ENCODE results near the gene KIAA2012. TPM values are rescaled to one million over a fixed set of nuclear protein-coding genes. Genes with fewer than 3 reads are reported as not detected.

KIAA2012 gene
- total and polyA plus RNA-seq, 3 experiments from 2014 or later = not detected

- no peaks in the 10 kb centered on the region for H3K4me1 ChIP-seq (ENCODE audit: insufficient read depth, low read length)
- H3K27ac Mint-ChIP-seq = no peak overlapping the region
- peaks cover 30% of the 10 kb centered on the region for H3K27me3 ChIP-seq (ENCODE audit: insufficient read depth, low read length, poor library complexity, severe bottlenecking)
- H3K9me3 Mint-ChIP-seq = no peaks in the 10 kb centered on the region
- peaks cover 0 to 6% (median 3%) of the 10 kb centered on the region in 3 donors for H3K4me1 Mint-ChIP-seq
- H3K36me3 ChIP-seq (ENCODE audit: insufficient read depth, low read length) = no peaks in the 10 kb centered on the region
- no peak overlapping the region for H3K4me3 ChIP-seq (ENCODE audit: low read length)
- peaks cover 0 to 4% (median 0%) of the 10 kb centered on the region in 3 donors for H3K36me3 Mint-ChIP-seq
- ChIA-PET POLR2A (interaction anchor here (0.5 kb wide), 1 partner anchor 33 kb away, joined by 3 read pairs; no protein-coding TSS in a partner anchor), CTCF (no interaction called here)
- H3K4me3 Mint-ChIP-seq = peak overlapping the region in 1 of 7 donors; percentile 46
- DNase-seq = no peak
- no peak overlapping the region for H3K27ac ChIP-seq (ENCODE audit: low read depth, low read length)
- H3K27me3 Mint-ChIP-seq = peaks cover 12 to 36% of the 10 kb centered on the region in 2 donors
- no peaks in the 10 kb centered on the region for H3K9me3 ChIP-seq (ENCODE audit: low read length)
Measured at GRCh38 chr2:202038471-202039277, 34.4 kb upstream of the KIAA2012 start.

- Mint-ChIP-seq H3K9me3 (no peaks in the 10 kb centered on the region), H3K4me1 (peaks cover 0 to 6% (median 3%) of the 10 kb centered on the region in 3 donors), H3K27me3 (peaks cover 19 to 38% of the 10 kb centered on the region in 2 donors), H3K4me3 (peak overlapping the region in 1 of 7 donors; percentile 46), H3K36me3 (peaks cover 0 to 2% (median 0%) of the 10 kb centered on the region in 3 donors), H3K27ac (no peak overlapping the region)
- Histone ChIP-seq H3K4me3 (ENCODE audit: low read length) (no peak overlapping the region), H3K4me1 (ENCODE audit: insufficient read depth, low read length) (no peaks in the 10 kb centered on the region), H3K27me3 (ENCODE audit: insufficient read depth, low read length, poor library complexity, severe bottlenecking) (peaks cover 30% of the 10 kb centered on the region), H3K27ac (ENCODE audit: low read depth, low read length) (no peak overlapping the region), H3K36me3 (ENCODE audit: insufficient read depth, low read length) (no peaks in the 10 kb centered on the region), H3K9me3 (ENCODE audit: low read length) (no peaks in the 10 kb centered on the region)
- CTCF ChIA-PET = no interaction called here
- DNase-seq = no peak
- POLR2A ChIA-PET = interaction anchor here (0.5 kb wide), 1 partner anchor 32 kb away, joined by 3 read pairs; no protein-coding TSS in a partner anchor
Measured at GRCh38 chr2:202039278-202040078, 33.6 kb upstream of the KIAA2012 start.

- no peak overlapping the region for H3K4me3 Mint-ChIP-seq
- Histone ChIP-seq H3K27me3 (ENCODE audit: insufficient read depth, low read length, poor library complexity, severe bottlenecking) (peaks cover 30% of the 10 kb centered on the region), H3K9me3 (ENCODE audit: low read length) (no peaks in the 10 kb centered on the region), H3K36me3 (ENCODE audit: insufficient read depth, low read length) (no peaks in the 10 kb centered on the region), H3K4me3 (ENCODE audit: low read length) (no peak overlapping the region), H3K27ac (ENCODE audit: low read depth, low read length) (no peak overlapping the region), H3K4me1 (ENCODE audit: insufficient read depth, low read length) (no peaks in the 10 kb centered on the region)
- ChIA-PET POLR2A (no interaction called here), CTCF (no interaction called here)
- no peaks in the 10 kb centered on the region for H3K9me3 Mint-ChIP-seq
- peaks cover 23 to 39% of the 10 kb centered on the region in 2 donors for H3K27me3 Mint-ChIP-seq
- H3K36me3 Mint-ChIP-seq = no peaks in the 10 kb centered on the region
- DNase-seq = no peak
- peaks cover 0 to 4% (median 3%) of the 10 kb centered on the region in 3 donors for H3K4me1 Mint-ChIP-seq
- H3K27ac Mint-ChIP-seq = no peak overlapping the region
Measured at GRCh38 chr2:202040079-202040844, 32.8 kb upstream of the KIAA2012 start.

GRCh38 chr2:202042444-202042843 lies 30.6 kb upstream of the KIAA2012 start:
- Histone ChIP-seq H3K27ac (ENCODE audit: low read depth, low read length) (no peak overlapping the region), H3K9me3 (ENCODE audit: low read length) (no peaks in the 10 kb centered on the region), H3K36me3 (ENCODE audit: insufficient read depth, low read length) (no peaks in the 10 kb centered on the region), H3K4me1 (ENCODE audit: insufficient read depth, low read length) (no peaks in the 10 kb centered on the region), H3K4me3 (ENCODE audit: low read length) (no peak overlapping the region), H3K27me3 (ENCODE audit: insufficient read depth, low read length, poor library complexity, severe bottlenecking) (peaks cover 14% of the 10 kb centered on the region)
- POLR2A ChIA-PET = no interaction called here
- peaks cover 41 to 45% of the 10 kb centered on the region in 2 donors for H3K27me3 Mint-ChIP-seq
- no peaks in the 10 kb centered on the region for H3K36me3 Mint-ChIP-seq
- H3K9me3 Mint-ChIP-seq = no peaks in the 10 kb centered on the region
- H3K4me1 Mint-ChIP-seq = peaks cover 0 to 4% (median 3%) of the 10 kb centered on the region in 3 donors
- no peak overlapping the region for H3K4me3 Mint-ChIP-seq
- H3K27ac Mint-ChIP-seq = no peak overlapping the region
- CTCF ChIA-PET = interaction anchor here (1.2 to 1.6 kb wide), 2 partner anchors 11 to 16 kb away, joined by 3 read pairs; no protein-coding TSS in a partner anchor
- DNase-seq = no peak

- ChIA-PET POLR2A (no interaction called here), CTCF (no interaction called here)
- Histone ChIP-seq H3K27me3 (ENCODE audit: insufficient read depth, low read length, poor library complexity, severe bottlenecking) (peaks cover 11% of the 10 kb centered on the region), H3K9me3 (ENCODE audit: low read length) (no peaks in the 10 kb centered on the region), H3K27ac (ENCODE audit: low read depth, low read length) (no peak overlapping the region), H3K36me3 (ENCODE audit: insufficient read depth, low read length) (no peaks in the 10 kb centered on the region), H3K4me1 (ENCODE audit: insufficient read depth, low read length) (no peaks in the 10 kb centered on the region), H3K4me3 (ENCODE audit: low read length) (no peak overlapping the region)
- no peak for DNase-seq
- H3K27me3 Mint-ChIP-seq = peaks cover 44 to 46% of the 10 kb centered on the region in 2 donors
- no peaks in the 10 kb centered on the region for H3K9me3 Mint-ChIP-seq
- H3K4me3 Mint-ChIP-seq = no peak overlapping the region
- peaks cover 0 to 4% (median 3%) of the 10 kb centered on the region in 3 donors for H3K4me1 Mint-ChIP-seq
- no peak overlapping the region for H3K27ac Mint-ChIP-seq
- no peaks in the 10 kb centered on the region for H3K36me3 Mint-ChIP-seq
Measured at GRCh38 chr2:202043475-202043874, 29.6 kb upstream of the KIAA2012 start.

GRCh38 chr2:202044777-202045176 lies 28.3 kb upstream of the KIAA2012 start:
- Histone ChIP-seq H3K4me1 (ENCODE audit: insufficient read depth, low read length) (no peaks in the 10 kb centered on the region), H3K27me3 (ENCODE audit: insufficient read depth, low read length, poor library complexity, severe bottlenecking) (peaks cover 8% of the 10 kb centered on the region), H3K4me3 (ENCODE audit: low read length) (no peak overlapping the region), H3K9me3 (ENCODE audit: low read length) (no peaks in the 10 kb centered on the region), H3K36me3 (ENCODE audit: insufficient read depth, low read length) (no peaks in the 10 kb centered on the region), H3K27ac (ENCODE audit: low read depth, low read length) (no peak overlapping the region)
- ChIA-PET CTCF (interaction anchor here (0.6 kb wide), 1 partner anchor 93 kb away, joined by 3 read pairs; no protein-coding TSS in a partner anchor), POLR2A (no interaction called here)
- Mint-ChIP-seq H3K27me3 (peaks cover 41 to 45% of the 10 kb centered on the region in 2 donors), H3K4me3 (no peak overlapping the region), H3K27ac (no peak overlapping the region), H3K4me1 (no peaks in the 10 kb centered on the region), H3K36me3 (no peaks in the 10 kb centered on the region), H3K9me3 (no peaks in the 10 kb centered on the region)
- no peak for DNase-seq

GRCh38 chr2:202046572-202046971 lies 26.5 kb upstream of the KIAA2012 start:
- no peak overlapping the region for H3K4me3 ChIP-seq (ENCODE audit: low read length)
- no peaks in the 10 kb centered on the region for H3K9me3 ChIP-seq (ENCODE audit: low read length)
- peaks cover 26 to 48% of the 10 kb centered on the region in 2 donors for H3K27me3 Mint-ChIP-seq
- no peaks in the 10 kb centered on the region for H3K36me3 ChIP-seq (ENCODE audit: insufficient read depth, low read length)
- no peak overlapping the region for H3K27ac Mint-ChIP-seq
- H3K9me3 Mint-ChIP-seq = no peaks in the 10 kb centered on the region
- no peaks in the 10 kb centered on the region for H3K4me1 ChIP-seq (ENCODE audit: insufficient read depth, low read length)
- no peak overlapping the region for H3K4me3 Mint-ChIP-seq
- no peaks in the 10 kb centered on the region for H3K36me3 Mint-ChIP-seq
- no peak for DNase-seq
- CTCF ChIA-PET = no interaction called here
- no peaks in the 10 kb centered on the region for H3K27me3 ChIP-seq (ENCODE audit: insufficient read depth, low read length, poor library complexity, severe bottlenecking)
- POLR2A ChIA-PET = no interaction called here
- no peaks in the 10 kb centered on the region for H3K4me1 Mint-ChIP-seq
- no peak overlapping the region for H3K27ac ChIP-seq (ENCODE audit: low read depth, low read length)
